ENCODE data around the gene CHDH. TPM values are rescaled to one million over a fixed set of nuclear protein-coding genes. Genes with fewer than 3 reads are reported as not detected.

CHDH gene
- polyA plus RNA-seq, 3 donors, result 8.3 to 12.9 (median 10.6) TPM

GRCh38 chr3:53764026-53764775, 82.0 kb downstream of the CHDH start:
- no peak for DNase-seq

- DNase-seq, result no peak
Measured at GRCh38 chr3:53763353-53763752, 82.9 kb downstream of the CHDH start.

Other genes starting within 250 kb of the CHDH start
- gene IL17RB, start 149 bp upstream of the CHDH start, polyA plus RNA-seq (ENCODE audit: insufficient read length in 3 of 3), result 10 to 100 TPM; 12.8 to 16.8 (median 16.2) TPM
- 10 to 100 TPM; 41.8 to 46.7 (median 46.3) TPM for gene ACTR8, start 35.7 kb upstream of the CHDH start, polyA plus RNA-seq (ENCODE audit: insufficient read length in 3 of 3)
- gene SELENOK, start 45.4 kb upstream of the CHDH start, polyA plus RNA-seq (ENCODE audit: insufficient read length in 3 of 3), result 10 to 100 TPM; 66.2 to 74.9 (median 68.7) TPM

Measured in renal pelvis (tissue), 4 donors.